PC-3 (cell line): ENCODE results near the gene CA6.

Experiments
- CTCF ChIP-seq: fragments of 300-600 bp; sonication (generic); conservative IDR thresholded peaks from 2 replicates; pipeline ENCODE4 v1.5.1; 2017; ENCODE audit warnings: antibody characterized with exemption, low read depth, mild to moderate bottlenecking, low read length
- EZH2 ChIP-seq: fragments of 300-600 bp; sonication (generic); IDR thresholded peaks from one replicate; pipeline ENCODE4 v1.6.1; 2017; ENCODE audit warnings: antibody characterized with exemption, mild to moderate bottlenecking, low read length; ENCODE audit not compliant: unreplicated experiment

DNA sequence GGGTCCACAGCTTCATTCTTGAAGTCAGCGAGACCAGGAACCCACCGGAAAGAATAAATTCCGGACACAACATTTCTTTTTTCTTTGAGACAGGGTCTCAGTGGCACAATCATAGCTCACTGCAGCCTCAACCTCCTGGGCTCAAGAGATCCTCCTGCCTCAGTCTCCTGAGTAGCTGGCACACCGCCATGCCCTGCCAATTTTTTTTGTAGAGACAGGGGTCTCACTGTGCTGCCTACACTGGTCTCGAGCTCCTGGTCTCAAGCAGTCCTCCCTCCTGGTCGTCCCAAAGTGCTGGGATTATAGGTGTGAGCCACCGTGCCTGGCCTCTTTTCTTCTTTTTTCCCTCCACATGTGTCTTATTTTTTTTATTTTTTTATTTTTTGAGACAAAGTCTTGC, 46.6 kb upstream of the CA6 start:
- TF ChIP-seq CTCF (no peak), EZH2 (no peak)
